Retina (tissue), 1 donor: Measurements from ENCODE around the gene TAS1R1.
"Not testable (repeated sequence)": the region's sequence is repeated elsewhere in the genome, so short reads cannot be mapped to it uniquely, and the experiment has no call there.

Source experiments
- DNase-seq: peaks from one replicate; pipeline ENCODE4 v3.0.0-alpha.2; 2016

TAS1R1 gene

GRCh38 chr1:6523566-6523965, 31.5 kb upstream of the TAS1R1 start:
- DNase-seq, result no peak

- no peak for DNase-seq
These were observed 28.8 kb upstream of the TAS1R1 start for GRCh38 chr1:6526316-6526715.

DNA sequence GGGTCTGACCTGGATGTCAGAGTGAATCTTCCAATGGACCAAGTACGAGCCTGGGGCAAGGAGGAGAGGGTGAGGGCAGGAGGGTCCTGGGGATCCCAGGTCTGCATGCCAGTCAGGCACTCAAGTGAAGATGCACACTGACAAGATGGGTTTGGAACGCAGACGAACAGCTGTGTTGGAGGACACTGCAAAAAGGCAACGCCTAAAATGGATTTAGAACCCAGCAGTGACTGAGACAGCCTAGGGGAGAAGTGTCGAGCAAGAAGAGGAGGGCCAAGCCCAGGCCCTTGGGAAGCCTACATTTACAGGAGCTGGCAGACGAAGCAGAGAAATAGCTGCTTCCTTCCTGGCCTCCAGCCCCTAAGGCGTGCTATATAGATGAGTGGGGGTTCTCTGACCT, 26.6 kb upstream of the TAS1R1 start:
- DNase-seq, result no peak

DNA sequence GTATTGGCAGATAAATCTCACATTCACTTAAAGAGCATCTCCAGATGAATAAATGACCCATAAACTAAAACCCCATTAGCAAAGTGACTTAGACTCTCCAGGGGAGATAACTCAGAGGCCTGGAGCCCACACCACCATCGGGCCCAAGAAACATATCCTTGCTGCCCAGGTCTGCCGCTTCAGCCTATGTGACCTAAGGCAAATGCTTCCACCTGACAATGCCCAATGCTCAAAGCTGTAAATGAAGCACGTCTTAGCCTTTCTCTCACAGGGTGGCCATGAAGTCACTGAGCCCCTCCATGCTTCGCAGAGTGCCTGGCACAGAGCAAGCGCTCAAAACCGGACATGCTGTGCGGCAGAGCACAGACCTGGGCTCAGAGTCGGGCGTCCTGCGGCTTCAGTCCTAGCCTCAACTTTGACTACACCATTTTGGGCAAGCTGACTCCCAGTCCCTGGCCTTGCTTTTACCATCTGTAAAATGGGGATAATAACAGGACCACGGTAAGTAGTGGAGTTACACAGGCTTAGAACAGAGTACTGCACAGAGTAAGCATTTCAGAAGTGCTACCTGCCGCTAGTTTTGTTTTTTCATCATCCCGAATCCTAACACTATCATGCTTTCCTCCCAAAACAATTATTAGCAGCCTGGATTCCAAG, 24.5 kb upstream of the TAS1R1 start:
- DNase-seq, result no peak

DNA sequence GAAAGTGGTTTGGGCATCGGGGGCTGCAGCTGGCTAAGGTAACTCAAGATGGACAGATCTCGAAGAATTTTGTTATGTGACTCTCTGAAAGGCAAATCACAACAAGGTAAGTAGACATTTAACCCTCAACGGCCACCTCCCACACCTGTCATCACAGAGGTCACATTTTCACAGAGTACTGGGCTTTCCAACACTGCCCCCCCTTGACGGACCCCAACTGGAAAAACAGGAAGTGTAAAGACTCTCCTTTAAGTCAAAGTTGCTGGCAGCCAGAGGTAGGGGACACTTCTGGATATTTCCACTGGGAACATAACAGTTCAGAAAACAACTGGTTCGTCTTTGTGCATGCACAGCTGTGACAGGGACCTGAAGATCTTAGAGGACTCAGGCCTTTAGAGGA, 23.1 kb upstream of the TAS1R1 start:
- no peak for DNase-seq

GRCh38 chr1:6534248-6534822, 20.8 kb upstream of the TAS1R1 start:
- DNase-seq, result no peak

DNA sequence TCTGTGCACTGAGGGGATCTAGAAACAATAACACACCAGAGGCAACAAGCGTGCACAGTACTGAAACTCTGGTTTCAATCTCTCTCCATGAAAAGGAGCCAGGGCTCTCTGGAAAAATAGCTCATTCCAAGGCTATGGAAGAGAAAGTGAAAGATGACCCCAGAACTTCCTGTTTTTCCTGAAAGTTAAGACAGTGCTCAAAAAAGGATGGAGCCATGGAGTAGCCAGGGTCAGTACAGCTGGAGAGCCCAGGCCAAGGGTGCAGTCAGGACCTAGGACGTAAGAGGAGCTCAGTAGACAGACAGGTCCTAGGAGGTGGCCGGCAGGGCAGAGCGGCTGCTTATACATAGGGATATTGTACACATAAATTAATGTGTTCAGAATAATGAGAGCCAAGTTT, 19.9 kb upstream of the TAS1R1 start:
- no peak for DNase-seq

- DNase-seq, result no peak
These were observed 18.8 kb upstream of the TAS1R1 start for GRCh38 chr1:6536291-6536690.

- no peak for DNase-seq
These were observed 16.2 kb upstream of the TAS1R1 start for GRCh38 chr1:6538956-6539355.

- DNase-seq, result no peak
These were observed 10.3 kb upstream of the TAS1R1 start for GRCh38 chr1:6544831-6545230.

GRCh38 chr1:6545276-6546112, 9.6 kb upstream of the TAS1R1 start:
- no peak for DNase-seq

- no peak for DNase-seq
These were observed 8.8 kb upstream of the TAS1R1 start for GRCh38 chr1:6546326-6546725.

DNA sequence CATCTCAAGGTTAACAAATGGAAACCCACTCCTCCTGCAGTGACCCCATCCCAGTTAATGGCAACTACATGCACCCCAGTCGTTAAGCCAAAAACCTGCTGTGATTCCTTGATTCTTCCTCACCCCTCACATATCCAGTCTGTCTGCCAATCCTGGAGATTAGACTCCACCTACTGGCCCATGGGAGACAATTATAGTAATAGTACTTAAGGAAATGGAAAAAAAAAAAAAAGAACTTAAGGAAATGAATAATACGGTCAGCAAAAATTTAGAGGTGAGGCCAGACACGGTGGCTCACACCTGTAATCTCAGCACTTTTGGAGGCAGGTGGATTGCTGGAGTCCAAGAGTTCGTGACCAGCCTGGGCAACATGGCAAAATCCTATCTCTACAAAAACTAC, 7.8 kb upstream of the TAS1R1 start:
- DNase-seq, result no peak

GRCh38 chr1:6554031-6554906, 838 bp upstream of the TAS1R1 start, which contains the start of gene NOL9:
Gene NOL9, minus strand, starts transcription at chr1:6554513. Its CDS starts 11 bp downstream, at chr1:6554502.
- DNase-seq, result peak; percentile 97

DNA sequence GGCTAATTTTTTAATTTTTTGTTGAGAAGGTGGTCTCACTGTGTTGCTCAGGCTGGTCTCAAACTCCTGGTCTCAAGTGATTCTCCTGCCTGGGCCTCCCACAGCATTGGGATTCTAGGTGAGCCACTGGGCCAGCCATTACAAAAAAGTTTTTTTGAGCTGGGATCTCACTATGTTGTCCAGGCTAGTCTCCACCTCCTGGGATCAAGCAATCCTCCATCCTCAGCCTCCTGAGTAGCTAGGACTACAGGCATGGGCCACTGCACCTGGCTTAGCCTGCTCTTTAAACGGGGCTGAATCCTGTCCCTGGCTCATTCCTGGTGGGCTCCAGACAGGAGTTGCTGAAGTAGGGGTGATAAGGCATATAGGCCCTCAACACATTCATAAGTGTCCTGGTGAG, 2.5 kb downstream of the TAS1R1 start:
- no peak for DNase-seq

DNA sequence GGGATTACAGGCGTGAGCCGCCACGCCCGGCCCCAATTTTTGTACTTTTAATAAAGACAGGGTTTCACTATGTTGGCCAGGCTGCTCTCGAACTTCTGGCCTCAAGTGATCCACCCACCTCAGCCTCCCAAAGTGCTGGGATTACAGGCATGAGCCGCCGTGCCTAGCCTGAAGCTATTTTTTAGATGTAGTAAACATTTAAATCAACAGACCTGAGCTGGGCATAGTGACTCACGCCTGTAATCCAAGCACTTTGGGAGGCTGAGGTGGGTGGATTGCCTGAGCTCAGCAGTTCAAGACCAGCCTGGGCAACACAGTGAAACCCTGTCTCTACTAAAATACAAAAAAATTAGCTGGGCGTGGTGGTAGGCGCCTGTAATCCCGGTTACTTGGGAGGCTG, 4.1 kb downstream of the TAS1R1 start:
- DNase-seq, result not testable (repeated sequence)

DNA sequence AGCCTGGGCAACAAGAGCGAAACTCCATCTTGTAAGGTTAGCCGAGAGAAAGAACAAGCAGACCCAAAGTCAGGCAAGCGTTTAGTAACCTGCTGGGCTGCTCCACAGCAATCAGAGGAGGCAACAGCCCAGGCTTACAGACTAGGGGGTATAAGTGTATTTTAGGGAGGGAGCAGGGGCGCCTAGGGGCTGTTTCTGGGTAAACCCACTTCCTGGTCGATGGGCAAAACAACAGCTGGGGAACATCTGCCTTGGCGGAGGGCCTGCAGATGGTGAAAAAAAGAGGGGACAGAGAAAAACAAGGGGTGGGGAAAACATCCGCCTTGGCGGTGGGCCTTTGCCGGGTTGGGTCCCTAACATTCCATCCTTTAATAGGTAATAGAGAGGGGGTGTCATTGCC, 5.2 kb downstream of the TAS1R1 start:
- DNase-seq, result no peak

DNA sequence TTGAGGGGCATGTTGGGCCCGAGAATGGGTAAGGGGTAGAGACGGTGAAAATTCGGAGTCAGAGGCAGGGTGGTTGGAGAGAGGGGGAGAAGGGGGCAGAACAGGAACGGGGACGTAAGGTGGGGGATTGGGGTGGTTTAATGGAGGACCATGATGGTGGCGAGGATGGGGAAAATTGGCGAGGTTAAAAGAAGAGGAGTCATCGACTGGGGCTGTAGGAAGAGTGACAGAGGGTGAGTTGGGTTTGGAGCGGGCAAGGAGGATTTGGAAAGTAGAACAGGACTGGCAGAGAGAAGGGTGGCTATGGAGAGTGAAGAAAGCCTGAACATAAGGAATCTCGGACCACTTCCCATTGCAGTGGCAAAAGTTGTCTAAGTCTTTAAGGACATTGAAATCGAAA, 13.9 kb downstream of the TAS1R1 start:
- no peak for DNase-seq

DNA sequence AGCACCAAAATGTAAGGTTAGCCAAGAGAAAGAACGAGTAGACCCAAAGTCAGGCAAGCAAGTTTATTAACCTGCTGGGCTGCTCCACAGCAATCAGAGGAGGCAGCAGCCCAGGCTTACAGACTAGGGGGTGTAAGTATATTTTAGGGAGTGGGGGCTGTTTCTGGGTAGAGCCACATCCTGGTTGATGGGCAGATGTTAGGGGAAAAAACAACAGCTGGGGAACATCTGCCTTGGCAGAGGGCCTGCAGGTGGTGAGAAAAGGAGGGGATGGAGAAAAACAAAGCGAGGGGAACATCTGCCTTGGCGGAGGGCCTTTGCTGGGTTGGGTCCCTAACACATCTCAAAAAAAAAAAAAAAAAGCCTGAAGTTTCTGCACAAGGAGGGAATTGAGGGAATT, 15.0 kb downstream of the TAS1R1 start:
- DNase-seq, result no peak

GRCh38 chr1:6570987-6571386, 15.9 kb downstream of the TAS1R1 start:
- DNase-seq, result no peak

GRCh38 chr1:6572653-6573383, 17.7 kb downstream of the TAS1R1 start:
- no peak for DNase-seq

- DNase-seq, result no peak
These were observed 19.0 kb downstream of the TAS1R1 start for GRCh38 chr1:6574025-6574620.
